COR-L47 (cell line): ENCODE results near the gene CCL3.
"Not testable (repeated sequence)": the region's sequence is repeated elsewhere in the genome, so short reads cannot be mapped to it uniquely, and the experiment has no call there.

Experiments
- DNase-seq: peaks from one replicate; lab custom pipeline; 2025; lab: John Stamatoyannopoulos, UW

The CCL3 gene

DNA sequence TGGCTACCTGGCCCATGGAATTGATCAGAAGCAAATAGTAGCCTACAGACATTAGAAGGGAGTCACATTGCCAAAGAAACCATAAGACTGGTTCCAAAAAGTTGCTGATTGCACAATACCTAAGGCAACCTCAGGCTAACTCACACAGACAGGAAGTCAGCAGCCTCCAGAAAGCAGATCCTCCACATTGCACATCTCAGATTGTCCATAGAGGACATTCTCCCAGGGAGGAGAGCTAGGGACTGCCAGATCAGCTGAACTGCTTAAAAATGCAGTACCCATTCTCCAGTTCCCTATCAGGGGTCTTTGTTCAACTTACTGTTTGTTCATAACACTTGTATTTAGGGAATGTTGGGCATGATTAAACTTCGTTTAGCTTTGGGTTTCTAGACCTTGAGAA lies 4.2 kb downstream of the CCL3 start:
- no peak for DNase-seq

DNA sequence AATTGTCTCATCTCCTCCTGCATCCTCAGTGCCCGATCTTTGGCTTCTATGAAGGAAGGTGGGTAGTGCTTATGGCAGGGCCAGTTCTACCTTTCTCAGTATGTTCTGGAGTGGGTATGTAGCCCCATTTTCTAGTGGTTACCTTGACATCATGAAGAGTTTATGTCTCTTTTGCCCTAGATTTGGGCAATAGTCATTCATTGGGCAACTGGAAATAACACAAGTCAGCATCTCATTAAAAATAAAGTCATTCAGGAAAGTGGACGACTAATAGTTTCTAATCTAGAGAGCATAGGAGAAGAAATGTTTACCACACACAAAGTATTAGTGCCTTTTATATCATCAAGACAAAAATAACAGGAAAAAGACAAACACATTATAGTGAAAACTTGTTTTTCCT lies 6.3 kb downstream of the CCL3 start:
- not testable (repeated sequence) for DNase-seq

- DNase-seq = not testable (repeated sequence)
Measured at GRCh38 chr17:36082482-36083120, 7.3 kb downstream of the CCL3 start.

DNA sequence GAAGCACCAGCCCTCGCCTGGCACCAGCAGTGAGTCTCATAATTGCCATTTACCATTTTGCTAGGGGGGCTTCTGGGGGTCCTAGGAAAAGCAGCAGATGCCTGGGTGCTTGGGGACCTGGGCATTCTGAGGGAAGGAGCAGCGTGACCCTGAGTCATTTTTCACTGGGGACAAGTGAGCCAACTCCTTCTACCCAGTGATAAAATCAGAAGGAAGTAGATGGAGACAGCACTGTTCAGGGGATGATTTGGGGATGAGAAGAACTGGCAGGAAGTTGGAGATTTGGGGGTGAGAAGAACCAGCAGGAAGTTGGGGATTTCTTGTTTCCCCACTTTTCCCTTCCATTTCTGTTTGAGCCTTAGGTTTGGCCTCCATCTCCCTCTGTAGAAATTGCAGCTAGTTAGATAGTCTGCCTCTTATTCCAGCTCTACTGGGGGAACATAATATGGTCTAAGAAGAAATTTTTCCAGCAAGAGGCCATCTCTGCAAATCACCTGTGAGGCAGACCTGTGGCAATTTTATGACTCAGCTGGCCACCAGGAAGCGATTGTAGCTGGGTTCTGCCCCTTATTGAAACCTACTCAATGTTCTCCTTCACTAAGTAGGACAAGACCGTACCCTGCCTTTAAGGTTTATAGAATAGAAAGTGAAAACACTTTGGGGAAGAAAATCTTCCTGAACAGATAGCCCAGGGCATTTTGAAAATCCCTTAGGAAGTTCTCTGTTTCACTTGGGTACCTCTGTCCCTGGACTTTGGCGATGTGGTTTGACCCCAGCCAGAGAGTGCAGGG lies 8.1 kb downstream of the CCL3 start:
- DNase-seq = not testable (repeated sequence)

DNA sequence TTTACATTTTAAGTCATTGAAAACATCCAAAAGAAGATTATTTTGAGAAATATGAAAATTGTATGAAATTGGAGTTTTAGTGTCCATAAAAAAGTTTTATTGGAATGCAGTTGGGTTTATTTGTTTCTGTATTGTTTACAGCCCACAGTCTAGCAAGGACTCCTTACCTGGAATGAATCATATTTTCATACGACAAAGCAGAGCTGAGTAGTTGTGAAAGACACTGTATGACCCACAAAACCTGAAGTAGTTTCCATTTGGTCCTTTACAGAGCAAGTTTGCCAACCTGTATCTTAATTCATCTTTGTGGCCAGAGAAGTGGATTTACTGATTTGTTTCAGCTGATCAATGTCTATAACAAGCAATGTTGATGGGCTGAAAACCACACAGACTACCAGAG lies 15.6 kb downstream of the CCL3 start:
- no peak for DNase-seq

GRCh38 chr17:36072431-36073121 lies 17.4 kb downstream of the CCL3 start:
- peak; percentile 14 for DNase-seq

- DNase-seq = no peak
Measured at GRCh38 chr17:36071751-36072150, 18.2 kb downstream of the CCL3 start.

- no peak for DNase-seq
Measured at GRCh38 chr17:36070427-36070826, 19.5 kb downstream of the CCL3 start.

- no peak for DNase-seq
Measured at GRCh38 chr17:36069136-36069535, 20.8 kb downstream of the CCL3 start.

GRCh38 chr17:36068524-36068923 lies 21.4 kb downstream of the CCL3 start:
- peak; percentile 1 for DNase-seq

- DNase-seq = no peak
Measured at GRCh38 chr17:36066365-36066985, 23.5 kb downstream of the CCL3 start.

DNA sequence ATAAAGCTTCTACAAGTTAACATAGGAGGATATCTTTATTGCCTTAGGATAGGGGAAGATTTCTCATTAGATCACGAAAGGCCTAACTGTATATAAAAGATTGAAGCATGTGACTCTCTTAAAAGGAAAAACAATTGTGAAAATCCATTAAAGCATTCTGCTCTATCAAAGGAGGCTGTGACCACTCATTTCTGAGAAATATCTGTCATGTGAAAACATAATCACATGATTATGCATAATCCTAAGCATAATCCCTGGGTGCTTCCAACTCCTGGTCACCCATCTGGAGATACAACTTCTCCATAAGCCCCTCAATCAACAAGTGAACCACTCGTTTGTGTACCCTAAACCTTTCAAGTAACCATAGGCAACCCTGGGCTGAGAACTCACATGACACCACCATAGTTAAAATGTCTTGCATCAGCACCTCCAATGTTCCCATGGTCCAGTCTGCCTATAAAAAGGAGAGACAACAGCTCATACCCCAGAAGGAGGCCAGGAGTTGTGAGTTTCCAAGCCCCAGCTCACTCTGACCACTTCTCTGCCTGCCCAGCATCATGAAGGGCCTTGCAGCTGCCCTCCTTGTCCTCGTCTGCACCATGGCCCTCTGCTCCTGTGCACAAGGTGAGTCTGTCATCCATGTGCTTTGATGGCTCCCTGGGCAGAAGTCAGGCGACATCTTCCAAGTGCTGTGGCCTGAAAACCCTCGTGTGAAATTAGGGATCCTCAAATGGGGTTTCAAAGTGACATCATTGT lies 26.0 kb downstream of the CCL3 start, which contains the start of gene CCL18:
CCL18 (plus strand) TSS at position 487 of the 756 bp plus-strand sequence; CDS start at position 558, 71 bp downstream.
- no peak for DNase-seq

- no peak for DNase-seq
Measured at GRCh38 chr17:36060816-36061215, 29.1 kb downstream of the CCL3 start.

GRCh38 chr17:36059406-36059805 lies 30.5 kb downstream of the CCL3 start:
- no peak for DNase-seq

DNA sequence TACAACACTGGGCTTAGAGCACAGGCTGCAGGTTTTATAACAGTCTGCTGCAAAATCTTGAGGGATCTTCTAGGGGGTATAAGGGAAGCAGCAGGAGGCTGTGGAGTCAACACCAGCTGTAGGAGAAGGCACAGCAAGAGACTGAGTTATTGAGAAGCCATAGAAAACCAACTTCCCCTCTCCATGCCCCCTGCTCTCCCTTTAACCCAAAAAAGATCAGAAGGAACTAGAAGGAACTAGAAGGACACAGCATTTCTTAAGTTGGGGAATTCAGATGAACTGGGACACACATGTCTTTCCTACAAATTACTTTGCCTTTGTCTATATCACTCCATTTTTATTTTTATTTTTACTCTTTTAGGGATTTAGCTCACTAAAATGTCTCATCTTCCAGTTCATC lies 32.0 kb downstream of the CCL3 start:
- no peak for DNase-seq

DNA sequence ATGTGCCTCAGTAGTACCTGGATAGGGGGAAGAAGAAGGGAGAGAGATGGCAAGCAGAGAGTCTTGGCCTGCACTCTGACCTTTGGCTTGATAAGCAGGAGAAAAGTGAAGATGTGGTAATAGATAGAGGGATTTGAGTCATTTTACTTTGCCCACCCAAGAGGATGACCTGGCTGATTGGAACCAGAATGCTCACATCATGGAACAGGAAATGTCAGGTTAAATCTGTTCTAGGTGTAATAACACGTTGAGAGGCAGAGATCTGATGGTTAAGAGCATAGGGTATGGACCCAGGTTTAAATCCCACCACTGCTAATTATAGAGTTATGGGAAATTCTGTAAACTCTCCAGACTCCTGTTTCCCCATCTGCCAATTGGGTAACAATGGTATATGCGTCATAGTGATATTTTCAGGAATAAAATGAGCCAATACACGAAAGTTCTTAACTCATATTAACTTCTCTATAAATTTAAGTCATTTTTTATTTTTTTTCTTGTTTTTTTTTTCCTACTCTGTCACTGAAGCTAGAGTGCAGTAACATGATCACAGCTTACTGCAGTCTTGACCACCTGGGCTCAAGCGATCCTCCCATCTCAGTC lies 33.9 kb downstream of the CCL3 start:
- DNase-seq = no peak

DNA sequence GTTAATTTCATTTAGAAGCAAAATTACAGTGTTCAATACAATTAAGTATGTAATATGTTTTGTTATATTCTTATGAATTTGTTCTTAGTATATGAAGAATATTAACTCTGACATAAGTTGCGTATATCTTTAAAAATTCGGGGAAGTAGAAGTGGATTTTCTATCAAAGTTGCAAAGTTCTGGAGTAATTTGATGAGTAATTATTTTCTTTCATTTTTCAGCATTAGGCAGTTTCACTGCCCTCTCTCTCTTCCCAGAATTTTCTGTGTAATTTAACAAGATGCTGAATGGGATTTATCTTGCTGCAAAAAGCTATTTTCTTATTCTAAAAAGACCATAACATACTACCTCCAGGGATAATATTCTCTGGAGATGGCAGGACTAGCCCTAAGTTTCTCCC lies 34.8 kb downstream of the CCL3 start:
- DNase-seq = no peak

GRCh38 chr17:36049643-36050042 lies 40.3 kb downstream of the CCL3 start:
- DNase-seq = no peak

- no peak for DNase-seq
Measured at GRCh38 chr17:36048066-36048465, 41.9 kb downstream of the CCL3 start.
